Left lung (tissue), 10 donors: ENCODE measurements around the gene FXYD3. TPM values are rescaled to one million over a fixed set of nuclear protein-coding genes. Genes with fewer than 3 reads are reported as not detected.
A peak's percentile ranks its signal among the peaks of the same experiment; 100 is the strongest.

Experiments used
- ATAC-seq: fragments of 200-7000 bp; cut with Tn5 transposase; one replicate; pipeline ENCODE4 v1.9.1; 2020; ENCODE audit warnings: moderate library complexity
- DNase-seq, 4 donors: peaks; one replicate each; pipeline ENCODE4 v3.0.0-alpha.2; 2013 to 2020
- H3K27ac ChIP-seq, 2 donors: fragments of 200-600 bp; sonication (generic) in 1 of 2; one replicate each; pipeline versions ENCODE4 v1.5.0 to v1.8.0; 2020 to 2021
- H3K27me3 ChIP-seq, 2 donors: fragments of 200-600 bp; sonication (generic) in 1 of 2; one replicate each; pipeline versions ENCODE4 v1.5.0 to v1.8.0; 2020 to 2021
- H3K36me3 ChIP-seq, 2 donors: fragments of 200-600 bp; sonication (generic) in 1 of 2; one replicate each; pipeline versions ENCODE4 v1.5.0 to v1.8.0; 2020 to 2021
- H3K4me1 ChIP-seq, 2 donors: fragments of 200-600 bp; one replicate each; pipeline ENCODE4 v1.8.0; 2021
- H3K4me3 ChIP-seq, 2 donors: fragments of 200-600 bp; sonication (generic) in 1 of 2; one replicate each; pipeline versions ENCODE4 v1.5.0 to v1.8.0; 2020 to 2021; ENCODE audit warnings: mild to moderate bottlenecking in 1 of 2
- H3K9me3 ChIP-seq, 2 donors: fragments of 200-600 bp; sonication (generic) in 1 of 2; one replicate each; pipeline versions ENCODE4 v1.5.0 to v1.8.0; 2020 to 2021
- intact Hi-C, 2 donors: fragments of 100-400 bp; cut with DNase I; formaldehyde crosslinking; loops; one replicate each; pipeline versions ENCODE4 v1.11.2 to v1.14.2; 2022
- polyA plus RNA-seq, 6 donors: library from polyadenylated mRNA; unstranded; fragments of 120-200 nt; gene quantifications; one replicate each; pipeline ENCODE4 v1.2.1, GENCODE V29; 2013; ENCODE audit not compliant: insufficient read length in 6 of 6
- total RNA-seq, 2 donors: library from RNA; stranded (reverse); fragmentation: NEBNext Ultra II Directional; extraction: Animal tissue kit (Norgen Biotek cat#: 25700); gene quantifications; one replicate each; pipeline ENCODE4 v1.2.1, GENCODE V29; 2021
- TF ChIP-seq, protein P1 (sequence below), 2 donors: fragments of 200-600 bp; sonication (generic) in 1 of 2; IDR thresholded peaks; one replicate each; pipeline versions ENCODE4 v1.5.0 to v1.8.0; 2021; ENCODE audit warnings: antibody characterized with exemption in 2 of 2
- donor health status: DM: no; HTN: yes; CAD: no.
- donor health status: DM: no; HTN: no; CAD: no.

FXYD3 gene
- total and polyA plus RNA-seq, 8 donors, result 17.5 to 207 (median 27.1) TPM

- H3K9me3 ChIP-seq, result no peaks in the 10 kb centered on the region
- peak overlapping the region; percentile 33 to 44 for H3K4me3 ChIP-seq
- H3K27me3 ChIP-seq, result no peaks in the 10 kb centered on the region
- ATAC-seq, result peak; percentile 95
- peak; percentile 93 to 97 (median 96) for DNase-seq
- H3K36me3 ChIP-seq, result no peaks in the 10 kb centered on the region
- peak overlapping the region; percentile 76 to 80 for H3K27ac ChIP-seq
- TF ChIP-seq, protein P1, sequence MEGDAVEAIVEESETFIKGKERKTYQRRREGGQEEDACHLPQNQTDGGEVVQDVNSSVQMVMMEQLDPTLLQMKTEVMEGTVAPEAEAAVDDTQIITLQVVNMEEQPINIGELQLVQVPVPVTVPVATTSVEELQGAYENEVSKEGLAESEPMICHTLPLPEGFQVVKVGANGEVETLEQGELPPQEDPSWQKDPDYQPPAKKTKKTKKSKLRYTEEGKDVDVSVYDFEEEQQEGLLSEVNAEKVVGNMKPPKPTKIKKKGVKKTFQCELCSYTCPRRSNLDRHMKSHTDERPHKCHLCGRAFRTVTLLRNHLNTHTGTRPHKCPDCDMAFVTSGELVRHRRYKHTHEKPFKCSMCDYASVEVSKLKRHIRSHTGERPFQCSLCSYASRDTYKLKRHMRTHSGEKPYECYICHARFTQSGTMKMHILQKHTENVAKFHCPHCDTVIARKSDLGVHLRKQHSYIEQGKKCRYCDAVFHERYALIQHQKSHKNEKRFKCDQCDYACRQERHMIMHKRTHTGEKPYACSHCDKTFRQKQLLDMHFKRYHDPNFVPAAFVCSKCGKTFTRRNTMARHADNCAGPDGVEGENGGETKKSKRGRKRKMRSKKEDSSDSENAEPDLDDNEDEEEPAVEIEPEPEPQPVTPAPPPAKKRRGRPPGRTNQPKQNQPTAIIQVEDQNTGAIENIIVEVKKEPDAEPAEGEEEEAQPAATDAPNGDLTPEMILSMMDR (IDR thresholded peaks at IDR 0.05), result no peak
- intact Hi-C loops, result no loop called here
- H3K4me1 ChIP-seq, result peaks cover 15 to 26% of the 10 kb centered on the region in 2 donors
Observed at GRCh38 chr19:35124098-35125060, 8.8 kb downstream of the FXYD3 start.

DNA sequence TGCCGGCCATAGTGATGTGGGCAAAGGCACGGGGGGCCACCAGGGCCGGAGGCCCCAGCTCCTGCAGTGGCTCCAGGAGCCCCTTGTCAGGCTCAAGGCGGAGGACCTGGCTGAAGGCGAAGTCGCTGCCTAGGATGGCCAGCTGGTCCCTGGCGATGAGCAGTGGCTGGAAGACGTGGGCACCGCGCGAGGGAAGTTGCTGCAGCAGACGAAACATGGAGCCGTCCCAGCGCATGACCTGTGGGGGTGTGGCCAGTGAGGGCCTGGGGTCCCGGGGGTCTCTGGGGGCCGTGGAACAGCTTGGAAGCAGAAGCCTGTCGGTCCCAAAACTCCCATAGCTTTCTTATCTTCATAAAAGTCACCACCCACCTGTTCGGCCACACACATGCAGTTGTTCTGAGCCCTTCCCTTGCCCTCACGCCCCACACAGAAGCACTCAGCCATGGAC lies 9.7 kb downstream of the FXYD3 start:
- H3K27me3 ChIP-seq, result no peaks in the 10 kb centered on the region
- H3K36me3 ChIP-seq, result no peaks in the 10 kb centered on the region
- H3K27ac ChIP-seq, result peak overlapping the region in 1 of 2 donors; percentile 80
- no peaks in the 10 kb centered on the region for H3K9me3 ChIP-seq
- H3K4me3 ChIP-seq, result no peak overlapping the region
- ATAC-seq (no peak), DNase-seq (no peak)
- TF ChIP-seq, protein P1 (IDR thresholded peaks at IDR 0.05), result no peak
- intact Hi-C loops, result no loop called here
- peaks cover 15 to 20% of the 10 kb centered on the region in 2 donors for H3K4me1 ChIP-seq

- no peak for ATAC-seq
- H3K27ac ChIP-seq, result no peak overlapping the region
- intact Hi-C loops, result no loop called here
- H3K27me3 ChIP-seq, result no peaks in the 10 kb centered on the region
- peaks cover 15 to 18% of the 10 kb centered on the region in 2 donors for H3K4me1 ChIP-seq
- TF ChIP-seq, protein P1 (IDR thresholded peaks at IDR 0.05), result no peak
- H3K36me3 ChIP-seq, result no peaks in the 10 kb centered on the region
- no peaks in the 10 kb centered on the region for H3K9me3 ChIP-seq
- DNase-seq, result no peak
- no peak overlapping the region for H3K4me3 ChIP-seq
Observed at GRCh38 chr19:35125749-35126623, 10.4 kb downstream of the FXYD3 start.

- DNase-seq, result no peak
- TF ChIP-seq, protein P1 (IDR thresholded peaks at IDR 0.05), result no peak
- Histone ChIP-seq H3K4me1 (peaks cover 15 to 18% of the 10 kb centered on the region in 2 donors), H3K27me3 (no peaks in the 10 kb centered on the region), H3K9me3 (no peaks in the 10 kb centered on the region), H3K4me3 (no peak overlapping the region), H3K27ac (no peak overlapping the region), H3K36me3 (no peaks in the 10 kb centered on the region)
- intact Hi-C loops, result no loop called here
- ATAC-seq, result no peak
Observed at GRCh38 chr19:35126624-35126959, 11.0 kb downstream of the FXYD3 start.

DNA sequence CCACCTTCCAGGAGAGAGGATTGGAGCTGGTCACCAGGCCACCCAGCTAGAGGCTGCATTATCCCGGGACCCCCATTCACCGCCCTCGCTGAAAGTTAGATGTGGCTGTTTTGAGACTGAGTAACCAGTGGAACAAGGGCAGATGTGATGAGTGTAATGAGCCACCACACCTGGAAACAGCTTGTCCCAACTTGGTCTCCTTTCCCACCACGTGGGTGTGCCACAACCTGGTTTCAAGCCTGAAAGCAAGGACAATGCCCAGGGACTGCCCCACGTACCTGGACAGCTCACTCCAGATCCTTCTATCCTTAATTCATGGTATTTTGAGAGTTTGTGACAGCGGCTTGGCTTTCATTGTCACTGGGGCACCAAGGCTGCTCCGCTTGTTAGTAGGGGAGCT lies 12.2 kb downstream of the FXYD3 start:
- ATAC-seq, result no peak
- intact Hi-C loops, result no loop called here
- H3K27me3 ChIP-seq, result no peaks in the 10 kb centered on the region
- H3K36me3 ChIP-seq, result no peaks in the 10 kb centered on the region
- TF ChIP-seq, protein P1 (IDR thresholded peaks at IDR 0.05), result no peak
- no peaks in the 10 kb centered on the region for H3K9me3 ChIP-seq
- peaks cover 15 to 18% of the 10 kb centered on the region in 2 donors for H3K4me1 ChIP-seq
- DNase-seq, result no peak
- H3K27ac ChIP-seq, result no peak overlapping the region
- H3K4me3 ChIP-seq, result no peak overlapping the region
